ENCODE measurements around the gene TOM1L1.
"Not testable (repeated sequence)": the region's sequence is repeated elsewhere in the genome, so short reads cannot be mapped to it uniquely, and the experiment has no call there.

Gene TOM1L1

DNA sequence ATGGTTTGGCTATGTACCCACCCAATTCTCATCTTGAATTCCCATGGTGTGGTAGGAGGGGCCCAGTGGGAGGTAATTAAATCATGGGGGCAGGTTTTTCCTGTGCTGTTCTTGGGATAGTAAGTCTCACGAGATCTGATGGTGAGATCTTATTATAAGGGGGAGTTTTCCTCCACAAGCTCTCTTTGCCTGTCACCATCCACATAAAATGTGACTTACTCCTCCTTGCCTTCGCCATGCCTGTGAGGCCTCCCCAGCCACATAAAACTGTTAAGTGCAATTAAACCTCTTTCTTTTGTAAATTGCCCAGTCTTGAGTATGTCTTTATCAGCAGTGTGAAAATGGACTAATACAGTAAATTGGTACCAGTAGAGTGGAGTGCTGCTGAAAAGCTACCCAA, 24.7 kb upstream of the TOM1L1 start:
- not testable (repeated sequence) for H3K27ac ChIP-seq (ENCODE audit: low read depth, low read length); H3K36me3 ChIP-seq (ENCODE audit: control insufficient read depth in 5 of 5, insufficient read depth in 5 of 5, low read length in 5 of 5); H3K4me1 ChIP-seq (ENCODE audit: control insufficient read depth in 5 of 5, insufficient read depth in 5 of 5, low read length in 5 of 5); H3K9ac ChIP-seq (ENCODE audit: low read length in 5 of 5); H3K9me3 ChIP-seq (ENCODE audit: control insufficient read depth in 5 of 5, low read length in 5 of 5); H3K4me3 ChIP-seq (ENCODE audit: low read depth in 1 of 5, low read length in 5 of 5); H3K27me3 ChIP-seq (ENCODE audit: control insufficient read depth in 5 of 5, insufficient read depth in 4 of 5, low read length in 5 of 5)

DNA sequence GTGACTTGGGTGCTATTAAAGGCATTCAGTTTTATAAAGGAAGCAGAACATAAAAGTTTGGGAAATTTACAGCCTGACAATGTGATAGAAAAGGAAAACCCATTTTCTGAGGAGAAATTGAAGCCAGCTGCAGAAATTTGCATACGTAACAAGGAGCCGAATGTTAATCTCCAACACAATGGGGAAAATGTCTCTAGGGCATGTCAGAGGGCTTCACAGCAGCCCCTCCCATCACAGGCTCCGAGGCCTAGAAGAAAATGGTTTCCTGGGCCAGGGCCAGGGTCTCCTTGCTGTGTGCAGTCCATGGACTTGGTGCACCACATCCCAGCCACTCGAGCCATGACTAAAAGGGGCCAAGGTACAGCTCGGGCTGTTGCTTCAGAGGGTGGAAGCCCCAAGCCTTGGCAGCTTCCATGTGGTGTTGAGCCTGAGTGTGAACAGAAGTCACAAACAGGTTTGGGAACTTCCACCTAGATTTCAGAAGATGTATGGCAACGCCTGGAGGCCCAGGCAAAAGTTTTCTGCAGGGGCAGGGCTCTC, 23.9 kb upstream of the TOM1L1 start:
- H3K9me3 ChIP-seq (ENCODE audit: control insufficient read depth in 5 of 5, low read length in 5 of 5) = no peaks in the 10 kb centered on the region
- H3K4me1 ChIP-seq (ENCODE audit: control insufficient read depth in 5 of 5, insufficient read depth in 5 of 5, low read length in 5 of 5) = no peaks in the 10 kb centered on the region
- no peaks in the 10 kb centered on the region for H3K36me3 ChIP-seq (ENCODE audit: control insufficient read depth in 5 of 5, insufficient read depth in 5 of 5, low read length in 5 of 5)
- H3K27me3 ChIP-seq (ENCODE audit: control insufficient read depth in 5 of 5, insufficient read depth in 4 of 5, low read length in 5 of 5) = no peaks in the 10 kb centered on the region
- no peak overlapping the region for H3K4me3 ChIP-seq (ENCODE audit: low read depth in 1 of 5, low read length in 5 of 5)
- no peak overlapping the region for H3K27ac ChIP-seq (ENCODE audit: low read depth, low read length)
- H3K9ac ChIP-seq (ENCODE audit: low read length in 5 of 5) = no peak overlapping the region

DNA sequence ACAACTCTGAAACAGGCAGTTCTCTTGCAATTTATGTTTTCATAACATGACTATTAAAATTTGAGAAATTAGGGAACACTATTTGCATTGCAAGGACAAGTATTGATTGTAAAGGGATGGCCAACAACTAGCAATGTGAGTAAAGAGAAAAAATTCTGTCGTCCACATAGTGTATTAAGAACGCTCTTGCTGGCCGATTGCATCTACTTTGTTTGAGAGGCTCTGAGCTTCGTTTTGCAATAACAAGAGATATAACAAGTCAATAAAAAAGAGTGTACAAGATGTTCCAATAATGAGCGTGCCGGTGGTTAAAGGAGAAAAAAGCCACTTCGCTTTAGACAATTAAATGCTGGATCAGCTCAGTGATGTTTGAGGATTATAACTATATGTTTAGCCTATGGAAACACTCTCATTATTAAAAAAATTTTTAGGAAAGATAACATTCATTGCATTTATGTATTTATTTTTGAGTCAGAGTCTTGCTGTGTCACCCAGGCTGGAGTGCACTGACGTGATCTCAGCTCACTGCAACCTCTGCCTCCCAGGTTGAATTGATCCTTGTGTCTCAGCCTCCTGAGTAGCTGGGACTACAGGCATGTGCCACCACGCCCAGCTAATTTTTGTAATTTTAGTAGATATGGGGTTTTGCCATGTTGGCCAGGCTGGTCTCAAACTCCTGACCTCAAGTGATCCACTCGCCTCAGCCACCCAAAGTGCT, 19.2 kb upstream of the TOM1L1 start:
- Histone ChIP-seq H3K4me3 (ENCODE audit: low read depth in 1 of 5, low read length in 5 of 5) (no peak overlapping the region), H3K9me3 (ENCODE audit: control insufficient read depth in 5 of 5, low read length in 5 of 5) (no peaks in the 10 kb centered on the region), H3K27ac (ENCODE audit: low read depth, low read length) (no peak overlapping the region)

DNA sequence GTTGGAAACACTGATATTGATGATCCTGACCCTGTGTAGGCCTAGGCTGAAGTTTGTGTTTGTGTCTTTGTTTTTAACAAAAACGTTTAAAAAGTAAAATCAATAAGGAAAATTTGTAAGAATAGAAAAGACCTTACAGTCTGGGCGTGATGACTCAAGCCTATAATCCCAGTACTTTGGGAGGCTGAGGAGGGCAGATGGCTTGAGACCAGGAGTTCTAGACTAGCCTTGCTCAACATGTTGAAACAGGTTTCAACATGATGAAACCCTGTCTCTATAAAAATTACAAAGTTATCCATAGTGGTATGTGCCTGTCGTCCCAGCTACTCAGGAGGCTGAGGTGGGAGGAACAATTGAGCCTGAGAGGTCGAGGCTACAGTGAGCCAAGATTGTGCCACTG, 18.3 kb upstream of the TOM1L1 start:
- no peak overlapping the region for H3K4me3 ChIP-seq (ENCODE audit: low read depth in 1 of 5, low read length in 5 of 5)
- H3K27ac ChIP-seq (ENCODE audit: low read depth, low read length) = no peak overlapping the region
- no peaks in the 10 kb centered on the region for H3K27me3 ChIP-seq (ENCODE audit: control insufficient read depth in 5 of 5, insufficient read depth in 4 of 5, low read length in 5 of 5)
- H3K9ac ChIP-seq (ENCODE audit: low read length in 5 of 5) = no peak overlapping the region
- H3K9me3 ChIP-seq (ENCODE audit: control insufficient read depth in 5 of 5, low read length in 5 of 5) = no peaks in the 10 kb centered on the region
- H3K36me3 ChIP-seq (ENCODE audit: control insufficient read depth in 5 of 5, insufficient read depth in 5 of 5, low read length in 5 of 5) = no peaks in the 10 kb centered on the region
- H3K4me1 ChIP-seq (ENCODE audit: control insufficient read depth in 5 of 5, insufficient read depth in 5 of 5, low read length in 5 of 5) = no peaks in the 10 kb centered on the region

More for the DNA sequence above, 19.2 kb upstream of the TOM1L1 start:
- no peak overlapping the region for H3K9ac ChIP-seq (ENCODE audit: low read length in 5 of 5)
- no peaks in the 10 kb centered on the region for H3K36me3 ChIP-seq (ENCODE audit: control insufficient read depth in 5 of 5, insufficient read depth in 5 of 5, low read length in 5 of 5)
- H3K4me1 ChIP-seq (ENCODE audit: control insufficient read depth in 5 of 5, insufficient read depth in 5 of 5, low read length in 5 of 5) = no peaks in the 10 kb centered on the region
- no peaks in the 10 kb centered on the region for H3K27me3 ChIP-seq (ENCODE audit: control insufficient read depth in 5 of 5, insufficient read depth in 4 of 5, low read length in 5 of 5)

DNA sequence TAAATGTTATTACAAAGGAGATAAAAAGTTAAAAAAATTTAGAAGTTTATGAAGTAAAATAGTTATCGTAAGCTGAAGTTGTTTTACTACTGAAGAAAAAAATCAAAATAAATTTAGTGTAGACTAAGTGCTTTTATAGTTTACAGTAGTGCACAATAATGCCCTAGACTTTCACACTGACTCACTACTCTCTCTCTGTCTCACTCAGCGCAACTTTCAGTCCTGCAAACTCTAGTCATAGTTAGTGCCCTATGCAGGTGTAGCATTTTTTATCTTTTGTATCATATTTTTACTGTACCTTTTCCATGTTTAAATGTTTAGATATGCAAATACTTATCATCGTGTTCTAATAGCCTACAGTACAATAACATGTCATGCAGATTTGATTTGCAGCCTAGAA, 17.7 kb upstream of the TOM1L1 start:
- no peaks in the 10 kb centered on the region for H3K27me3 ChIP-seq (ENCODE audit: control insufficient read depth in 5 of 5, insufficient read depth in 4 of 5, low read length in 5 of 5)
- no peaks in the 10 kb centered on the region for H3K4me1 ChIP-seq (ENCODE audit: control insufficient read depth in 5 of 5, insufficient read depth in 5 of 5, low read length in 5 of 5)
- H3K4me3 ChIP-seq (ENCODE audit: low read depth in 1 of 5, low read length in 5 of 5) = no peak overlapping the region
- no peak overlapping the region for H3K9ac ChIP-seq (ENCODE audit: low read length in 5 of 5)
- no peak overlapping the region for H3K27ac ChIP-seq (ENCODE audit: low read depth, low read length)
- no peaks in the 10 kb centered on the region for H3K9me3 ChIP-seq (ENCODE audit: control insufficient read depth in 5 of 5, low read length in 5 of 5)
- H3K36me3 ChIP-seq (ENCODE audit: control insufficient read depth in 5 of 5, insufficient read depth in 5 of 5, low read length in 5 of 5) = no peaks in the 10 kb centered on the region

DNA sequence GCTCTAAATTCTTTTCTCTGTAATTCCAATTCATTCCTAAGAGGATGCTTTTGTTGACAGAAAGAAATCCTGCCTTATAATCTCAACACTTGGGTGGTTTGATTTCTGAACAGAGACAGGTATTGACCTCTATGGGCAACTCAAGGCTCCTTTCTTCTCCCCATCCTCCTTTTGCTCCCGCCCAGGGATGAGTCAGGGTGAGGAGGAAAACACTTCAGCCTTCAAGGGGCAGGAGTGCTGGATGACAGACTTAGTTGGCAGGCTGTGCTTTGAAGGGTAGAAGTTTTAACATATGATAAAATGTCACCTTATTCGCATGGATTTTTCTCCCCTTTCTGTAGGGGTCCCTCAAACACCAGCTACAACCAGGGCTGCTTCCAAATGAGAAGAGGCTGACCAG, 16.7 kb upstream of the TOM1L1 start:
- Histone ChIP-seq H3K9ac (ENCODE audit: low read length in 5 of 5) (no peak overlapping the region), H3K4me1 (ENCODE audit: control insufficient read depth in 5 of 5, insufficient read depth in 5 of 5, low read length in 5 of 5) (no peaks in the 10 kb centered on the region), H3K9me3 (ENCODE audit: control insufficient read depth in 5 of 5, low read length in 5 of 5) (no peaks in the 10 kb centered on the region), H3K27me3 (ENCODE audit: control insufficient read depth in 5 of 5, insufficient read depth in 4 of 5, low read length in 5 of 5) (no peaks in the 10 kb centered on the region), H3K27ac (ENCODE audit: low read depth, low read length) (no peak overlapping the region), H3K36me3 (ENCODE audit: control insufficient read depth in 5 of 5, insufficient read depth in 5 of 5, low read length in 5 of 5) (no peaks in the 10 kb centered on the region), H3K4me3 (ENCODE audit: low read depth in 1 of 5, low read length in 5 of 5) (no peak overlapping the region)

DNA sequence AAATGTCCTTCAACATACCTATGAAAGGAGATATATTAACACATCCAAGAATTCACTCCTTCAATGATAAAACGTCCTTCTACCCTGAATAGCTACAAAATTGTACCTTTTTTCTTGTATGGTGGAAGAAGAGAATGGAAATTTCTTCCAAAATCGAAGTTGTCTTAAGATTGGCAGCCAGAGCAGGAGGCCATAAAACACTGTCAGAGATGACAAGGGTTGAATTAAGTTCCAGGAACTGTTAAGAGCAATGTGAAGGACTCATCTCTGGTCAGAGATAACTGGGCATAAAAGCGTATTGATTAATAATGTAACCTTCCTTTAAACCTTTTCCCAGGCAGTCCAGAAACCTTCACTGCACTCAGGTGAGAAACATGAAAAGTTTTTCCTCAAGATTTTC, 12.9 kb upstream of the TOM1L1 start:
- no peaks in the 10 kb centered on the region for H3K36me3 ChIP-seq (ENCODE audit: control insufficient read depth in 5 of 5, insufficient read depth in 5 of 5, low read length in 5 of 5)
- H3K27ac ChIP-seq (ENCODE audit: low read depth, low read length) = no peak overlapping the region
- H3K4me1 ChIP-seq (ENCODE audit: control insufficient read depth in 5 of 5, insufficient read depth in 5 of 5, low read length in 5 of 5) = no peaks in the 10 kb centered on the region
- no peak overlapping the region for H3K9ac ChIP-seq (ENCODE audit: low read length in 5 of 5)
- no peaks in the 10 kb centered on the region for H3K27me3 ChIP-seq (ENCODE audit: control insufficient read depth in 5 of 5, insufficient read depth in 4 of 5, low read length in 5 of 5)
- no peaks in the 10 kb centered on the region for H3K9me3 ChIP-seq (ENCODE audit: control insufficient read depth in 5 of 5, low read length in 5 of 5)
- H3K4me3 ChIP-seq (ENCODE audit: low read depth in 1 of 5, low read length in 5 of 5) = no peak overlapping the region

DNA sequence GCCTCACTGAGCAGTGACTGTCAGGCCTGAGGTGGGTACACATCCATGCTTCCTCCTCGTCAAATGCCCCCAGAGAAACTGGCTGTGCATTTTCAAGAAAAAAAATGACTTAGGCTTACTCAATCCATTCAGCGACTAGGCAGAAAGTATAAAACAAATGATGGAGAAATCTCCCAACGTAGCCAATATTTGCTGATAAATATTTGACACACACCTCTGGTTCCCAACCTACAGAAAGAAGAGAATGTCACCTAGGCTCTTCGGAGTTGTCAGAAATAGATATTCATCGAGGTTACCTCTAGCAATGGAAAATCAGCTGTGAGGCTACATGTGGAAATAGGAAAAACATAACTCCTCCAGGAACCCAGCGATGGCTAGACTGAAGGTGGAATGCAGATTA, 12.4 kb upstream of the TOM1L1 start:
- Histone ChIP-seq H3K27ac (ENCODE audit: low read depth, low read length) (no peak overlapping the region), H3K4me3 (ENCODE audit: low read depth in 1 of 5, low read length in 5 of 5) (no peak overlapping the region), H3K9ac (ENCODE audit: low read length in 5 of 5) (no peak overlapping the region), H3K9me3 (ENCODE audit: control insufficient read depth in 5 of 5, low read length in 5 of 5) (no peaks in the 10 kb centered on the region), H3K27me3 (ENCODE audit: control insufficient read depth in 5 of 5, insufficient read depth in 4 of 5, low read length in 5 of 5) (no peaks in the 10 kb centered on the region), H3K36me3 (ENCODE audit: control insufficient read depth in 5 of 5, insufficient read depth in 5 of 5, low read length in 5 of 5) (no peaks in the 10 kb centered on the region), H3K4me1 (ENCODE audit: control insufficient read depth in 5 of 5, insufficient read depth in 5 of 5, low read length in 5 of 5) (no peaks in the 10 kb centered on the region)

DNA sequence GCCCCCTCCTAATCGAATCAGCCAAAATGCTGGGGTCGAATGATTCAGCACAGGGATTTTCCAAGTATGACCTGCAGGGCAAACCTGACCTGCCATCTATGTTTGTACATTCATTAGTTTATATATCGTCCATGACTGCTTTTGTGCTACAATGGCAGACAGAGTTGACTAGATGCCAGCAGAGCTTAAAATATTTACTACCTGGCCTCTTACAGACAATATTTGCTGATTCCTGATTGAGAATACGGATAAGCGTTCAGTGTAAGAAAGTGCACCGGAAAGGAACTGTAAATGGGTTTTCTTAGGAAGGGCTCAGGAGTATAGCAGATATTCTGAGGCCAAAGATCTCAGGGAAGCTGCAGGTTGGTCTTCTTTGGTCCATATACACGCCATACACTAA, 11.7 kb upstream of the TOM1L1 start:
- Histone ChIP-seq H3K27ac (ENCODE audit: low read depth, low read length) (no peak overlapping the region), H3K4me1 (ENCODE audit: control insufficient read depth in 5 of 5, insufficient read depth in 5 of 5, low read length in 5 of 5) (no peaks in the 10 kb centered on the region), H3K36me3 (ENCODE audit: control insufficient read depth in 5 of 5, insufficient read depth in 5 of 5, low read length in 5 of 5) (no peaks in the 10 kb centered on the region), H3K4me3 (ENCODE audit: low read depth in 1 of 5, low read length in 5 of 5) (no peak overlapping the region), H3K27me3 (ENCODE audit: control insufficient read depth in 5 of 5, insufficient read depth in 4 of 5, low read length in 5 of 5) (no peaks in the 10 kb centered on the region), H3K9ac (ENCODE audit: low read length in 5 of 5) (no peak overlapping the region), H3K9me3 (ENCODE audit: control insufficient read depth in 5 of 5, low read length in 5 of 5) (no peaks in the 10 kb centered on the region)

DNA sequence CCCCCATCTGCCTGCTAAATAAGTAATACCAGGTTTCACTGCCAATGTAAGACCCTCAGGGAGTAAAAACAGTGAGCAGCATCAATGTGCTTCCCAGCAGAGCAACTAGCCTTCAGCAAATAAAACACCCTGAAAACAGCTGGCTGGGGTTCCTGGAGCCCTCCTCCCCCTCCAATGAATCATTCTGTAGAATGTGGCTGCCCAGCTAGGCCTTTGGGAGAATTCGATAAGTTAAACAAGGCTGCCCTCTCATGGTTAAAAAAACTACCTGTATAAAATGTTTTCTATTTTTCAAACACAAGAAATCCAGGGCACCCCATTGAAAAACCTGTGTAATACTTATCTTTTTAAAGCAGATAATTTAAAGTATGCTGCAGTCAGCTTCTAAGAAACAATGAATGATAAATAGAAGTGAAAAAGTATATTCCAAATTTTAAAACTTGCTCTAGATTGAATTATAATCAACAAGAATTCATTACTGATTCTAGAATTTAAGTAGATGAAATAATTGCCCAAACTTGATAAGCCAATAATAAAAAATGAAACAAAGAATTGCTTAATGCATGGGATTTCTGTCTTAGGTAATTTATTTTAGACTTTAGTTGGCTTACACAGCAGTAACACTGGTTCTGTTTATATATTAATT, 9.4 kb upstream of the TOM1L1 start:
- Histone ChIP-seq H3K36me3 (ENCODE audit: control insufficient read depth in 5 of 5, insufficient read depth in 5 of 5, low read length in 5 of 5) (no peaks in the 10 kb centered on the region), H3K27ac (ENCODE audit: low read depth, low read length) (no peak overlapping the region), H3K9ac (ENCODE audit: low read length in 5 of 5) (no peak overlapping the region), H3K27me3 (ENCODE audit: control insufficient read depth in 5 of 5, insufficient read depth in 4 of 5, low read length in 5 of 5) (peaks cover 0 to 3% (median 0%) of the 10 kb centered on the region in 5 donors), H3K4me1 (ENCODE audit: control insufficient read depth in 5 of 5, insufficient read depth in 5 of 5, low read length in 5 of 5) (no peaks in the 10 kb centered on the region), H3K4me3 (ENCODE audit: low read depth in 1 of 5, low read length in 5 of 5) (no peak overlapping the region), H3K9me3 (ENCODE audit: control insufficient read depth in 5 of 5, low read length in 5 of 5) (no peaks in the 10 kb centered on the region)

Measured in subcutaneous abdominal adipose tissue (tissue), 5 donors.